ENCODE measurements around the gene ZNF689.

ZNF689 gene

GRCh38 chr16:30600215-30600614, 10.0 kb downstream of the ZNF689 start:
- TF ChIP-seq FOXP2 (optimal IDR thresholded peaks at IDR 0.05; ENCODE audit: borderline replicate concordance, extremely low read depth, extremely low read length, insufficient read depth) (no peak), POLR2AphosphoS5 (IDR thresholded peaks at IDR 0.05; ENCODE audit: low read depth, low read length) (no peak), REST (IDR thresholded peaks at IDR 0.05; ENCODE audit: insufficient read depth in 1 of 2, low read depth in 2 of 2, low read length in 2 of 2) (no peak), SIN3A (IDR thresholded peaks at IDR 0.05; ENCODE audit: borderline replicate concordance, insufficient read depth, low read length) (no peak), TAF1 (IDR thresholded peaks at IDR 0.05; ENCODE audit: borderline replicate concordance, insufficient read depth, low read length) (no peak)

- TF ChIP-seq FOXP2 (optimal IDR thresholded peaks at IDR 0.05; ENCODE audit: borderline replicate concordance, extremely low read depth, extremely low read length, insufficient read depth) (no peak), REST (IDR thresholded peaks at IDR 0.05; ENCODE audit: insufficient read depth in 1 of 2, low read depth in 2 of 2, low read length in 2 of 2) (no peak), POLR2AphosphoS5 (IDR thresholded peaks at IDR 0.05; ENCODE audit: low read depth, low read length) (no peak), TAF1 (IDR thresholded peaks at IDR 0.05; ENCODE audit: borderline replicate concordance, insufficient read depth, low read length) (no peak), SIN3A (IDR thresholded peaks at IDR 0.05; ENCODE audit: borderline replicate concordance, insufficient read depth, low read length) (no peak)
These were observed 17.3 kb downstream of the ZNF689 start for GRCh38 chr16:30592871-30593270.

GRCh38 chr16:30588651-30589050, 21.5 kb downstream of the ZNF689 start:
- TF ChIP-seq TAF1 (IDR thresholded peaks at IDR 0.05; ENCODE audit: borderline replicate concordance, insufficient read depth, low read length): no peak
- TF ChIP-seq POLR2AphosphoS5 (IDR thresholded peaks at IDR 0.05; ENCODE audit: low read depth, low read length): no peak
- no peak for TF ChIP-seq SIN3A (IDR thresholded peaks at IDR 0.05; ENCODE audit: borderline replicate concordance, insufficient read depth, low read length)
- TF ChIP-seq FOXP2 (optimal IDR thresholded peaks at IDR 0.05; ENCODE audit: borderline replicate concordance, extremely low read depth, extremely low read length, insufficient read depth): no peak
- no peak for TF ChIP-seq REST (IDR thresholded peaks at IDR 0.05; ENCODE audit: insufficient read depth in 1 of 2, low read depth in 2 of 2, low read length in 2 of 2)

- no peak for TF ChIP-seq FOXP2 (optimal IDR thresholded peaks at IDR 0.05; ENCODE audit: borderline replicate concordance, extremely low read depth, extremely low read length, insufficient read depth)
- no peak for TF ChIP-seq REST (IDR thresholded peaks at IDR 0.05; ENCODE audit: insufficient read depth in 1 of 2, low read depth in 2 of 2, low read length in 2 of 2)
- TF ChIP-seq TAF1 (IDR thresholded peaks at IDR 0.05; ENCODE audit: borderline replicate concordance, insufficient read depth, low read length): no peak
- TF ChIP-seq SIN3A (IDR thresholded peaks at IDR 0.05; ENCODE audit: borderline replicate concordance, insufficient read depth, low read length): no peak
These were observed 24.6 kb downstream of the ZNF689 start, which contains the start of gene ZNF785 for GRCh38 chr16:30585400-30586191. TSS of gene ZNF785 (minus strand) at chr16:30585697. CDS start at chr16:30585611, 86 bp downstream.
